Stimulated activated CD8-positive, alpha-beta memory T cell treated with anti-CD3 and anti-CD28 coated beads, Interleukin-12 subunit alpha, Interleukin-12 subunit beta, amount 100 ng/mL, for 1 hour (primary cell): ENCODE results near the gene PSMG2.

Source experiments
- DNase-seq: peaks from one replicate; pipeline ENCODE4 v3.0.0-alpha.2; 2020; ENCODE audit warnings: low read depth

The PSMG2 gene

GRCh38 chr18:12766986-12767433 is 64.2 kb downstream of the PSMG2 start:
- DNase-seq, result no peak

GRCh38 chr18:12767580-12768155 is 64.8 kb downstream of the PSMG2 start:
- no peak for DNase-seq

GRCh38 chr18:12768625-12769024 is 65.8 kb downstream of the PSMG2 start:
- no peak for DNase-seq

GRCh38 chr18:12769136-12769535 is 66.3 kb downstream of the PSMG2 start:
- DNase-seq, result no peak

GRCh38 chr18:12769644-12770440 is 67.0 kb downstream of the PSMG2 start:
- no peak for DNase-seq

GRCh38 chr18:12770469-12771219 is 67.8 kb downstream of the PSMG2 start:
- no peak for DNase-seq

- no peak for DNase-seq
Observed at GRCh38 chr18:12772111-12772510, 69.3 kb downstream of the PSMG2 start.

- DNase-seq, result no peak
Observed at GRCh38 chr18:12773369-12773768, 70.5 kb downstream of the PSMG2 start.

- peak; percentile 1 for DNase-seq
Observed at GRCh38 chr18:12774982-12775381, 72.1 kb downstream of the PSMG2 start.
